22Rv1 (cell line): ENCODE measurements around the gene ZNF302.

Source experiments
- H3K27ac ChIP-seq: fragments of 450-650 bp; 2 replicates; pipeline ENCODE4 v1.5.1; 2017
- CTCF ChIP-seq: fragments of 450-650 bp; IDR thresholded peaks from 2 replicates; pipeline ENCODE4 v1.5.1; 2017; ENCODE audit warnings: mild to moderate bottlenecking
- ZFX ChIP-seq: fragments of 450-650 bp; IDR thresholded peaks from 2 replicates; pipeline ENCODE4 v1.6.1; 2017; ENCODE audit warnings: antibody characterized with exemption, borderline replicate concordance

Gene ZNF302

DNA sequence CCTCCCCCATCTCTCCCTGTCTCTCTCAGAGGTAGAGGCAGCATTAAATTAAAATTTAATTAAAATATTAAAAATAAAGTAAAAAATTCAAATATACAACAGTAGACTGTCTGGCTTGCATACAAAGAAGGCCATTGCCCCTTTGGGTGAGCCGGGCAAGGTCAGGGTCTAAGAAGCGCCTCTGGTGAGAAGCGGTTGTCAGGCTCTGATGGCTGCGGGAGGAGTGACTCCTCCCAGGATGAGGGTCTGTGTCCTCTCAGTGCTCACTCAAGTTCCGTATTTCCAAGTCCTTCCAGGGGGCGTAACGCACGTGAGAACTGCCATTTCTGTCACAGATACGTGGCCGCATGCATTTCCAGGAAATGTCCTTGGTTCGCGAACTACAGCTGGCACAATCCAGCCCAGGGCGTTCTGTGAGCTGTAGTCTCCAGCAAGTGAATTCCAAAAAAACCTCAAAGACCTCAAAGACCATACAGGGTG, 55.8 kb downstream of the ZNF302 start:
- TF ChIP-seq CTCF (no peak), ZFX (no peak)
- peak overlapping the region; percentile 86 for H3K27ac ChIP-seq

- TF ChIP-seq ZFX (no peak), CTCF (0 out of 2 replicates have a peak, but pooled peaks have one; percentile 4)
- H3K27ac ChIP-seq: peak within 1 kb of the TSS; percentile 86
Measured at GRCh38 chr19:34733746-34734536, 56.5 kb downstream of the ZNF302 start, which contains the start of gene ZNF181. Gene ZNF181, plus strand, starts transcription at chr19:34734243. Its CDS starts 795 bp downstream, at chr19:34735038.

DNA sequence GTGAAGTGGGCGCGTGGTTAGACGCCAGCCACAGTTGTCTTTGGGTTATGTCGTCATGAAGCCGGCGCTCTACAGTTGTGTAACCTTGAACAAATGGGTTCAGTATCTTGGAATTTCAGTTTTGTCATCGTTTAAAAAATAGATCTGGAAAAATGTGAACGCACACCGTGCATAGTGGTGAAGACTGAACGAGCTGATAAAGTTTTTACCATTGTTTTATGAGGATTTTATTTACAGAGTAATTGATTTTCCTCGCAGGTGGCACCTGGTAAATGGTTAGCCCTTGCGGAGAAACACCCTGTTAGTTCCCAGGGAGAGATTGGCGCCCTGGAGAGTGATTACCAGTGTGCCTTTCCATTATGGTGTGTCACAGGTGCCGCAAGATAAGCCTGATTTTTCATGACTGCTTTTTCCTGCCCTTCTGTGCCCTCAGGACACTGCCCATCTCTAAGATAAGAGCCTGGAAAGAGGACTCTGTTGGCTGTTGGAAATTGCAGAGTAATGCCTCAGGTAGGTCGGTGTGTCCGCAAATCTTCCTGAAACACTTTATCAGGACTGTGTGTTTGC, 57.1 kb downstream of the ZNF302 start:
- peak overlapping the region; percentile 86 for H3K27ac ChIP-seq
- TF ChIP-seq ZFX (no peak), CTCF (no peak)
